Ishikawa (cell line): Measurements from ENCODE around the gene MTX1.

Experiments used
- CEBPB ChIP-seq: IDR thresholded peaks from 2 replicates; pipeline ENCODE4 v1.6.1; 2012
- CREB1 ChIP-seq: IDR thresholded peaks from 2 replicates; pipeline ENCODE4 v1.6.1; 2012; ENCODE audit warnings: low read depth
- EP300 ChIP-seq: IDR thresholded peaks from 2 replicates; pipeline ENCODE4 v1.6.1; 2012; ENCODE audit warnings: borderline replicate concordance
- FOXM1 ChIP-seq: IDR thresholded peaks from 2 replicates; pipeline ENCODE4 v1.6.1; 2012; ENCODE audit warnings: low read depth, borderline replicate concordance
- MAX ChIP-seq: IDR thresholded peaks from 2 replicates; pipeline ENCODE4 v1.6.1; 2012
- NFIC ChIP-seq: IDR thresholded peaks from 2 replicates; pipeline ENCODE4 v1.6.1; 2012
- RAD21 ChIP-seq: IDR thresholded peaks from 2 replicates; pipeline ENCODE4 v1.6.1; 2012; ENCODE audit warnings: low read depth
- REST ChIP-seq: IDR thresholded peaks from 2 replicates; pipeline ENCODE4 v1.6.1; 2012; ENCODE audit warnings: low read depth, mild to moderate bottlenecking
- TAF1 ChIP-seq: IDR thresholded peaks from 2 replicates; pipeline ENCODE4 v1.6.1; 2012; ENCODE audit warnings: low read depth, mild to moderate bottlenecking
- TCF12 ChIP-seq: IDR thresholded peaks from 2 replicates; pipeline ENCODE4 v1.6.1; 2012; ENCODE audit warnings: low read depth
- TEAD4 ChIP-seq: IDR thresholded peaks from 2 replicates; pipeline ENCODE4 v1.6.1; 2012
- YY1 ChIP-seq: IDR thresholded peaks from 2 replicates; pipeline ENCODE4 v1.6.1; 2012; ENCODE audit warnings: low read depth

GRCh38 chr1:155196103-155196892, 12.2 kb upstream of the MTX1 start:
- no peak for TF ChIP-seq MAX
- TF ChIP-seq NFIC, result no peak
- no peak for TF ChIP-seq CEBPB
- no peak for TF ChIP-seq YY1
- no peak for TF ChIP-seq EP300
- no peak for TF ChIP-seq REST
- no peak for TF ChIP-seq TCF12
- TF ChIP-seq FOXM1, result no peak
- no peak for TF ChIP-seq TAF1
- no peak for TF ChIP-seq TEAD4
- TF ChIP-seq RAD21, result no peak
- TF ChIP-seq CREB1, result no peak
